ENCODE data around the gene XYLT1. TPM values are rescaled to one million over a fixed set of nuclear protein-coding genes. Genes with fewer than 3 reads are reported as not detected.

XYLT1 gene
- total and polyA plus RNA-seq, 2 of the 8 experiments (the other 6 are each of a cell fraction or from before 2014, with no cell fraction given) = 6.6 to 25.4 TPM

DNA sequence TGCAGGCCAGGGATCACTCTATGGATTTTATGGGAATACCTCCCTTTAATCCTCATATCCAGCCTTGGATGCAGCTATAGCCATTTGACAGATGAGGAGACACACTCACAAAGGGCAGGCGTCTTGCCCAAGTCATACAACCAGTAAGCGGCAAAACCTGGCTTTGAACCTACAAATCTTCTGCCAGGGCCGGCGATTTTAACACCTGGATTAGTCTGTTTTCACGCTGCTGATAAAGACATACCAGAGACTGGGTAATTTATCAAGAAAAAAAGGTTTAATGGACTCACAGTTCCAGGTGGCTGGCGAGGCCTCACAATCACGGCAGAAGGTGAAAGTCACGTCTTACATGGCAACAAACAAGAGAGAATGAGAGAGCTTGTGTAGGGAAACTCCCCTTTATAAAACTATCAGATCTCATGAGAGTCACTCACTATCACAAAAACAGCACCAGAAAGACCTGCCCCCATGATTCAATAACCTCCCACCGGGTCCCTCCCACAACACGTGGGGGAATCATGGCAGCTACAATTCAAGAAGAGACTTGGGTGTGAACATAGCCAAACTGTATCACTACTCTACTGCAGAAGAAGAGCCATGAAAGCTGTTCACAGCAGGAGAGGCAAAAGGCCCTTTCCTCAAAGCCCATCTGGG is 67.5 kb downstream of the XYLT1 start (continued):
- TF ChIP-seq EZH2 (IDR thresholded peaks at IDR 0.05; ENCODE audit: low read depth, low read length, severe bottlenecking) (no peak), KDM4A (IDR thresholded peaks at IDR 0.05; ENCODE audit: low read depth, low read length, severe bottlenecking) (no peak), ATF2 (IDR thresholded peaks at IDR 0.05; ENCODE audit: low read length) (no peak), CBX5 (IDR thresholded peaks at IDR 0.05; ENCODE audit: low read depth, low read length) (no peak), RBBP5 (IDR thresholded peaks at IDR 0.05; ENCODE audit: borderline replicate concordance, low read depth, low read length) (no peak)
- TF ChIP-seq, protein P1, sequence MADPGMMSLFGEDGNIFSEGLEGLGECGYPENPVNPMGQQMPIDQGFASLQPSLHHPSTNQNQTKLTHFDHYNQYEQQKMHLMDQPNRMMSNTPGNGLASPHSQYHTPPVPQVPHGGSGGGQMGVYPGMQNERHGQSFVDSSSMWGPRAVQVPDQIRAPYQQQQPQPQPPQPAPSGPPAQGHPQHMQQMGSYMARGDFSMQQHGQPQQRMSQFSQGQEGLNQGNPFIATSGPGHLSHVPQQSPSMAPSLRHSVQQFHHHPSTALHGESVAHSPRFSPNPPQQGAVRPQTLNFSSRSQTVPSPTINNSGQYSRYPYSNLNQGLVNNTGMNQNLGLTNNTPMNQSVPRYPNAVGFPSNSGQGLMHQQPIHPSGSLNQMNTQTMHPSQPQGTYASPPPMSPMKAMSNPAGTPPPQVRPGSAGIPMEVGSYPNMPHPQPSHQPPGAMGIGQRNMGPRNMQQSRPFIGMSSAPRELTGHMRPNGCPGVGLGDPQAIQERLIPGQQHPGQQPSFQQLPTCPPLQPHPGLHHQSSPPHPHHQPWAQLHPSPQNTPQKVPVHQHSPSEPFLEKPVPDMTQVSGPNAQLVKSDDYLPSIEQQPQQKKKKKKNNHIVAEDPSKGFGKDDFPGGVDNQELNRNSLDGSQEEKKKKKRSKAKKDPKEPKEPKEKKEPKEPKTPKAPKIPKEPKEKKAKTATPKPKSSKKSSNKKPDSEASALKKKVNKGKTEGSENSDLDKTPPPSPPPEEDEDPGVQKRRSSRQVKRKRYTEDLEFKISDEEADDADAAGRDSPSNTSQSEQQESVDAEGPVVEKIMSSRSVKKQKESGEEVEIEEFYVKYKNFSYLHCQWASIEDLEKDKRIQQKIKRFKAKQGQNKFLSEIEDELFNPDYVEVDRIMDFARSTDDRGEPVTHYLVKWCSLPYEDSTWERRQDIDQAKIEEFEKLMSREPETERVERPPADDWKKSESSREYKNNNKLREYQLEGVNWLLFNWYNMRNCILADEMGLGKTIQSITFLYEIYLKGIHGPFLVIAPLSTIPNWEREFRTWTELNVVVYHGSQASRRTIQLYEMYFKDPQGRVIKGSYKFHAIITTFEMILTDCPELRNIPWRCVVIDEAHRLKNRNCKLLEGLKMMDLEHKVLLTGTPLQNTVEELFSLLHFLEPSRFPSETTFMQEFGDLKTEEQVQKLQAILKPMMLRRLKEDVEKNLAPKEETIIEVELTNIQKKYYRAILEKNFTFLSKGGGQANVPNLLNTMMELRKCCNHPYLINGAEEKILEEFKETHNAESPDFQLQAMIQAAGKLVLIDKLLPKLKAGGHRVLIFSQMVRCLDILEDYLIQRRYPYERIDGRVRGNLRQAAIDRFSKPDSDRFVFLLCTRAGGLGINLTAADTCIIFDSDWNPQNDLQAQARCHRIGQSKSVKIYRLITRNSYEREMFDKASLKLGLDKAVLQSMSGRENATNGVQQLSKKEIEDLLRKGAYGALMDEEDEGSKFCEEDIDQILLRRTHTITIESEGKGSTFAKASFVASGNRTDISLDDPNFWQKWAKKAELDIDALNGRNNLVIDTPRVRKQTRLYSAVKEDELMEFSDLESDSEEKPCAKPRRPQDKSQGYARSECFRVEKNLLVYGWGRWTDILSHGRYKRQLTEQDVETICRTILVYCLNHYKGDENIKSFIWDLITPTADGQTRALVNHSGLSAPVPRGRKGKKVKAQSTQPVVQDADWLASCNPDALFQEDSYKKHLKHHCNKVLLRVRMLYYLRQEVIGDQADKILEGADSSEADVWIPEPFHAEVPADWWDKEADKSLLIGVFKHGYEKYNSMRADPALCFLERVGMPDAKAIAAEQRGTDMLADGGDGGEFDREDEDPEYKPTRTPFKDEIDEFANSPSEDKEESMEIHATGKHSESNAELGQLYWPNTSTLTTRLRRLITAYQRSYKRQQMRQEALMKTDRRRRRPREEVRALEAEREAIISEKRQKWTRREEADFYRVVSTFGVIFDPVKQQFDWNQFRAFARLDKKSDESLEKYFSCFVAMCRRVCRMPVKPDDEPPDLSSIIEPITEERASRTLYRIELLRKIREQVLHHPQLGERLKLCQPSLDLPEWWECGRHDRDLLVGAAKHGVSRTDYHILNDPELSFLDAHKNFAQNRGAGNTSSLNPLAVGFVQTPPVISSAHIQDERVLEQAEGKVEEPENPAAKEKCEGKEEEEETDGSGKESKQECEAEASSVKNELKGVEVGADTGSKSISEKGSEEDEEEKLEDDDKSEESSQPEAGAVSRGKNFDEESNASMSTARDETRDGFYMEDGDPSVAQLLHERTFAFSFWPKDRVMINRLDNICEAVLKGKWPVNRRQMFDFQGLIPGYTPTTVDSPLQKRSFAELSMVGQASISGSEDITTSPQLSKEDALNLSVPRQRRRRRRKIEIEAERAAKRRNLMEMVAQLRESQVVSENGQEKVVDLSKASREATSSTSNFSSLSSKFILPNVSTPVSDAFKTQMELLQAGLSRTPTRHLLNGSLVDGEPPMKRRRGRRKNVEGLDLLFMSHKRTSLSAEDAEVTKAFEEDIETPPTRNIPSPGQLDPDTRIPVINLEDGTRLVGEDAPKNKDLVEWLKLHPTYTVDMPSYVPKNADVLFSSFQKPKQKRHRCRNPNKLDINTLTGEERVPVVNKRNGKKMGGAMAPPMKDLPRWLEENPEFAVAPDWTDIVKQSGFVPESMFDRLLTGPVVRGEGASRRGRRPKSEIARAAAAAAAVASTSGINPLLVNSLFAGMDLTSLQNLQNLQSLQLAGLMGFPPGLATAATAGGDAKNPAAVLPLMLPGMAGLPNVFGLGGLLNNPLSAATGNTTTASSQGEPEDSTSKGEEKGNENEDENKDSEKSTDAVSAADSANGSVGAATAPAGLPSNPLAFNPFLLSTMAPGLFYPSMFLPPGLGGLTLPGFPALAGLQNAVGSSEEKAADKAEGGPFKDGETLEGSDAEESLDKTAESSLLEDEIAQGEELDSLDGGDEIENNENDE (IDR thresholded peaks at IDR 0.05; ENCODE audit: insufficient replicate concordance, low read length) = no peak

Measured in H1 (cell line).